K562 (cell line): ENCODE results near the gene CFAP92. TPM values are rescaled to one million over a fixed set of nuclear protein-coding genes. Genes with fewer than 3 reads are reported as not detected.

ENCODE experiments used
- ATF7 ChIP-seq: fragments of 450-650 bp; IDR thresholded peaks from 2 replicates; pipeline ENCODE4 v1.7.1; 2014; ENCODE audit warnings: mild to moderate bottlenecking, moderate library complexity
- BHLHE40 ChIP-seq: IDR thresholded peaks from 2 replicates; pipeline ENCODE4 v1.6.1; 2011; ENCODE audit warnings: low read length, improper control_type of control experiment
- ELF1 ChIP-seq: fragments of 200-800 bp; sonication (Bioruptor generic); IDR thresholded peaks from 2 replicates; pipeline ENCODE4 v1.6.1; 2016; ENCODE audit warnings: missing genetic modification characterization, missing compliant biosample characterization
- ESRRA ChIP-seq: fragments of 450-650 bp; IDR thresholded peaks from 2 replicates; pipeline ENCODE4 v1.6.1; 2014; ENCODE audit warnings: low read depth, mild to moderate bottlenecking, moderate library complexity, borderline replicate concordance
- GATAD2B ChIP-seq: fragments of 450-650 bp; IDR thresholded peaks from 2 replicates; pipeline ENCODE4 v1.6.1; 2017; ENCODE audit warnings: mild to moderate bottlenecking, borderline replicate concordance
- KDM2B ChIP-seq: fragments of 250-450 bp; sonication (Bioruptor Pico); IDR thresholded peaks from 2 replicates; pipeline ENCODE4 v1.8.0; 2021; ENCODE audit warnings: mild to moderate bottlenecking, moderate library complexity
- KDM5B ChIP-seq: fragments of 200-600 bp; sonication (generic); IDR thresholded peaks from 2 replicates; pipeline ENCODE4 v1.6.1; 2012; ENCODE audit warnings: low read depth, mild to moderate bottlenecking, moderate library complexity, low read length, control low read depth, inconsistent platforms; ENCODE audit not compliant: insufficient replicate concordance
- POLR2A ChIP-seq: fragments of 450-650 bp; conservative IDR thresholded peaks from 2 replicates; pipeline ENCODE4 v1.6.1; 2016
- SP1 ChIP-seq: sonication (generic); formaldehyde crosslinking; IDR thresholded peaks from 2 replicates; pipeline ENCODE4 v1.8.1; 2022; ENCODE audit warnings: mild to moderate bottlenecking, missing genetic modification reagents
- SP2 ChIP-seq: IDR thresholded peaks from 2 replicates; pipeline ENCODE4 v1.6.1; 2011; ENCODE audit warnings: mild to moderate bottlenecking, low read depth, low read length, moderate library complexity; ENCODE audit not compliant: poor library complexity, severe bottlenecking; ENCODE audit errors: extremely low read depth
- SRF ChIP-seq, 2 experiments: fragments of 250-450, 450-650 bp in 1 of 2; sonication (Bioruptor Pico) in 1 of 2; sonication (generic) in 1 of 2; formaldehyde crosslinking; IDR thresholded peaks; 2 replicates each; pipeline versions ENCODE4 v1.5.0 to v1.5.1; 2020 to 2022; ENCODE audit warnings: mild to moderate bottlenecking in 1 of 2, missing genetic modification reagents in 1 of 2
- YY1 ChIP-seq, 3 experiments: IDR thresholded peaks; 2 replicates each; pipeline ENCODE4 v1.6.1; 2011; ENCODE audit warnings: low read length in 2 of 3, mild to moderate bottlenecking in 2 of 3, moderate library complexity in 2 of 3, borderline replicate concordance in 1 of 3, control low read depth in 1 of 3, low read depth in 1 of 3; ENCODE audit not compliant: insufficient read depth in 3 of 3, insufficient replicate concordance in 2 of 3, control insufficient read depth in 1 of 3, insufficient read length in 1 of 3; ENCODE audit errors: extremely low read depth in 1 of 3
- ZNF551 ChIP-seq: fragments of 250-450 bp; sonication (Bioruptor Pico); IDR thresholded peaks from 2 replicates; pipeline ENCODE4 v1.5.0; 2021; ENCODE audit warnings: mild to moderate bottlenecking, moderate library complexity
- ZNF589 ChIP-seq: fragments of 200-800 bp; sonication (Bioruptor generic); IDR thresholded peaks from 2 replicates; pipeline ENCODE4 v1.6.1; 2016; ENCODE audit warnings: low read depth, missing genetic modification characterization, missing compliant biosample characterization
- ZNF592 ChIP-seq: fragments of 450-650 bp; IDR thresholded peaks from 2 replicates; pipeline ENCODE4 v1.6.1; 2017; ENCODE audit warnings: antibody characterized with exemption, mild to moderate bottlenecking
- ZNF830 ChIP-seq: fragments of 250-450 bp; sonication (Bioruptor Pico); IDR thresholded peaks from 2 replicates; pipeline ENCODE4 v1.5.0; 2021; ENCODE audit warnings: mild to moderate bottlenecking
- polyA plus RNA-seq, 8 experiments: library from polyadenylated mRNA; depleted of rRNA in 4 of 8; stranded (reverse) in 5 of 8; unstranded in 3 of 8; fragments of >200 nt; fragmentation: Nextera tagmentation in 2 of 8; fragmentation: Illumina TruSeq in 1 of 8; extraction: Ambion mirVana in 2 of 8; extraction: Trizol in 1 of 8; gene quantifications; 2 replicates each; pipeline versions ENCODE4 v1.2.1 to v1.2.3, GENCODE V29; 2011 to 2014; ENCODE audit warnings: inconsistent platforms in 1 of 8, missing spikeins in 1 of 8
- total RNA-seq, 7 experiments: library from RNA; depleted of rRNA in 6 of 7; stranded (reverse); fragments of >200 nt in 6 of 7; fragmentation: Illumina TruSeq in 2 of 7; extraction: Trizol in 2 of 7; gene quantifications; 2 replicates each; pipeline versions ENCODE4 v1.2.1 to v1.2.3, GENCODE V29; 2011 to 2021; ENCODE audit warnings: low replicate concordance in 1 of 7
- TF ChIP-seq, protein P1 (sequence below): fragments of 450-650 bp; IDR thresholded peaks from 2 replicates; pipeline ENCODE4 v1.6.1; 2014; ENCODE audit warnings: low read depth, mild to moderate bottlenecking, moderate library complexity, borderline replicate concordance
- TF ChIP-seq, protein P2 (sequence below), 3 experiments: IDR thresholded peaks in 2 of 3; conservative IDR thresholded peaks in 1 of 3; 2 replicates each; pipeline ENCODE4 v1.5.1; 2011 to 2012; ENCODE audit warnings: low read length in 3 of 3, mild to moderate bottlenecking in 3 of 3, control low read depth in 2 of 3, improper control_type of control experiment in 1 of 3, inconsistent platforms in 1 of 3, low read depth in 1 of 3, mixed read lengths in 1 of 3, moderate library complexity in 1 of 3; ENCODE audit not compliant: insufficient read depth in 2 of 3

The CFAP92 gene
- total and polyA plus RNA-seq, 9 of the 15 experiments (the other 6 are each of a cell fraction or from before 2014, with no cell fraction given): 0.06 to 0.62 (median 0.36) TPM

DNA sequence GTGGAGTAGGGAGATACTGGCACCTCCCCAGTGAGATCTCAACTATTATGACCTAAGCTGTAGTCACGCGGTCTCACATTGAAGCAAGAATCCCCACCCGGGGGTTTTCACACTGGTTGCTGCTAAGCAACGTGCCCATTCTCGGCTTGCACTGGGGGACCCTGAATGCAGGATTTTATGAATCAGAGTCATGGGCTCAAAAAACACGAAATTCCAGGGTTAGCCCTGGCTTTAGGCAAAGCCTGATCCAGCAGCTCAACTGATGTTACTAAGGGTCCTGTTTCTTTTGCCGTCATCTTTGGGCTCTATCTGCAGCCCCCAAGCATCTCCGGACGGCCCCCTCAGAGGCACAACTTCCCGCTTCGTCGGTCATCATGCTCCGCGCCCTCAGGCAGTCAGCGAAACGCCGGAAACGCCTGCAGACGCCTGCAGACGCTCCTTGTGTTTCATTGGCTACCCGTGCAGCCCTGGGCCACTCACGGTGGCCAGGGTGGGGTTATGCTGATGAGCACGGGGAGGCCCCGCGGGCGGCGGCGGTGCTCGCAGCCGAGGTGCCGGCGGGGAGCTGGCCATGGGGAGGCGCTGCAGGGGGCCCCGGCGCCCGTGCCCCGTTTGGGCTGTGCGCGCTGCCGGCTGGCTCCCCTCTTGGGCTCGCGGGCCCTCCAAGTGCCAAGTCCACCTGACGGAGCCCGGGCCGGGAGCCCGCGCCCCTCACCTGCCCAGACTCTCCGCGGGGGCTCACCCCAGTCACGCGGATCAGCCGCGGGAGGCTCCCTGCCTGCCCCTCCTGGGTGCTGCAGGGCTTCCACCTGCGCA lies 33.1 kb upstream of the CFAP92 start (continued):
- TF ChIP-seq ZNF551 (CRISPR knock-in tag) (no peak), BHLHE40 (peak; percentile 62), YY1 (IDR thresholded peaks at IDR 0.05; ENCODE audit: borderline replicate concordance in 1 of 3, control insufficient read depth in 1 of 3, extremely low read depth in 1 of 3, insufficient read depth in 3 of 3, insufficient read length in 1 of 3, insufficient replicate concordance in 2 of 3, low read depth in 1 of 3, low read length in 2 of 3) (peak in 1 of 3 experiments; percentile 37), ZNF589 (no peak), ATF7 (peak; percentile 66), SRF (CRISPR knock-in tag; IDR thresholded peaks at IDR 0.05) (peak in 1 of 2 experiments; percentile 69; a peak in 1 of 4 replicates), SP1 (peak; percentile 61; the same call in 1 of the 2 replicates), SP2 (peak; percentile 27), ZNF830 (CRISPR knock-in tag) (0 out of 2 replicates have a peak, but pooled peaks have one; percentile 32), ELF1 (tag) (peak; percentile 32; the same call in 1 of the 2 replicates), KDM5B (peak; percentile 54), KDM2B (CRISPR knock-in tag) (peak; percentile 57; the same call in 1 of the 2 replicates), ESRRA (0 out of 2 replicates have a peak, but pooled peaks have one; percentile 31), GATAD2B (peak; percentile 77; the same call in 1 of the 2 replicates), ZNF592 (peak; percentile 79; the same call in 1 of the 2 replicates), POLR2A (peak; percentile 69)
- TF ChIP-seq, protein P1, sequence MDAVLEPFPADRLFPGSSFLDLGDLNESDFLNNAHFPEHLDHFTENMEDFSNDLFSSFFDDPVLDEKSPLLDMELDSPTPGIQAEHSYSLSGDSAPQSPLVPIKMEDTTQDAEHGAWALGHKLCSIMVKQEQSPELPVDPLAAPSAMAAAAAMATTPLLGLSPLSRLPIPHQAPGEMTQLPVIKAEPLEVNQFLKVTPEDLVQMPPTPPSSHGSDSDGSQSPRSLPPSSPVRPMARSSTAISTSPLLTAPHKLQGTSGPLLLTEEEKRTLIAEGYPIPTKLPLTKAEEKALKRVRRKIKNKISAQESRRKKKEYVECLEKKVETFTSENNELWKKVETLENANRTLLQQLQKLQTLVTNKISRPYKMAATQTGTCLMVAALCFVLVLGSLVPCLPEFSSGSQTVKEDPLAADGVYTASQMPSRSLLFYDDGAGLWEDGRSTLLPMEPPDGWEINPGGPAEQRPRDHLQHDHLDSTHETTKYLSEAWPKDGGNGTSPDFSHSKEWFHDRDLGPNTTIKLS: 0 out of 2 replicates have a peak, but pooled peaks have one; percentile 53
- TF ChIP-seq, protein P2, sequence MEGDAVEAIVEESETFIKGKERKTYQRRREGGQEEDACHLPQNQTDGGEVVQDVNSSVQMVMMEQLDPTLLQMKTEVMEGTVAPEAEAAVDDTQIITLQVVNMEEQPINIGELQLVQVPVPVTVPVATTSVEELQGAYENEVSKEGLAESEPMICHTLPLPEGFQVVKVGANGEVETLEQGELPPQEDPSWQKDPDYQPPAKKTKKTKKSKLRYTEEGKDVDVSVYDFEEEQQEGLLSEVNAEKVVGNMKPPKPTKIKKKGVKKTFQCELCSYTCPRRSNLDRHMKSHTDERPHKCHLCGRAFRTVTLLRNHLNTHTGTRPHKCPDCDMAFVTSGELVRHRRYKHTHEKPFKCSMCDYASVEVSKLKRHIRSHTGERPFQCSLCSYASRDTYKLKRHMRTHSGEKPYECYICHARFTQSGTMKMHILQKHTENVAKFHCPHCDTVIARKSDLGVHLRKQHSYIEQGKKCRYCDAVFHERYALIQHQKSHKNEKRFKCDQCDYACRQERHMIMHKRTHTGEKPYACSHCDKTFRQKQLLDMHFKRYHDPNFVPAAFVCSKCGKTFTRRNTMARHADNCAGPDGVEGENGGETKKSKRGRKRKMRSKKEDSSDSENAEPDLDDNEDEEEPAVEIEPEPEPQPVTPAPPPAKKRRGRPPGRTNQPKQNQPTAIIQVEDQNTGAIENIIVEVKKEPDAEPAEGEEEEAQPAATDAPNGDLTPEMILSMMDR (IDR thresholded peaks at IDR 0.05 in 2 of 3, conservative IDR thresholded peaks at IDR 0.05 in 1 of 3; ENCODE audit: insufficient read depth in 2 of 3, low read depth in 1 of 3, low read length in 3 of 3): peak; percentile 69 to 79 (median 74)
